ENCODE results near the gene EFNA4.

Gene EFNA4

DNA sequence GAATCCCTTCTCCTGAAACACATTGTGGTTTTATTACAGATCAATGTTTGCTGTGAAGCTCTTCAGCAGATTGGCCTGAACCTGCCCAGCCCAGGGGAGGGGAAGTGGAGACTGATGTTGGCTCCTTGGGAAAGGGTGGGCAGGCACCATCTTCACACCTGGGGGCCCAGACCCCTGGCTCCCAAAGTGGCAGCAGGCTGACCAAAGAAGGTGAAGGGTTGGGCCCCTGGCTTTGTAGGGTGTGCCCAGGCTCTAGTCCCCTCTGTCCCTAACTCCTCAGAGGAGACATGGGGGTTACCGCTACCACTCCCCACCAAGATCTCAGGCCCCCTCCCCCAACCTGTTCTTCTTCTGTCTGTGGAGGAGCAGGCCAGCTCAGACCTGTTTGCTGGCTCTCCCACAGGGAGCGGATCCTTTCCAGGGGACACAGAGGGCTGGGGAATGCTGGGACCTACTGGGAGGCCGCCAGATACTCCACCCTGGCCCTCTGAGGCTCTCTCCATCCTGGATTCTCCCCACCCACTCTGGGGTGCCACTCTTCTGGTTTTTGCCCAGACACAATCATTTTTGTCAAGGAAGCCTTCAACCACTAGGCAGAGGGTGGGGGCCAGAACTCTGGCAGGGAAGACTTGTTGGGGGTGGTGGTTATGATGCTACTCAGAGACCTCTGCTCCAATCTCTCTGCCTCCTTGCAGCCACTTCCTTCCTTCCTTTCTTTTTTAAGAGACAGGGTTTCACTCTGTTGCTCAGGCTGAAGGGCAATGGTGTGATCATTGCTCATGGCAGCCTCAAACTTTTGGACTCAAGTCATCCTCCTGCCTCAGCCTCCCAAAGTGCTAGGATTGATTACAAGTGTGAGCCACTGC lies 10.1 kb downstream of the EFNA4 start:
- DNase-seq (ENCODE audit: low read depth) = no peak

DNA sequence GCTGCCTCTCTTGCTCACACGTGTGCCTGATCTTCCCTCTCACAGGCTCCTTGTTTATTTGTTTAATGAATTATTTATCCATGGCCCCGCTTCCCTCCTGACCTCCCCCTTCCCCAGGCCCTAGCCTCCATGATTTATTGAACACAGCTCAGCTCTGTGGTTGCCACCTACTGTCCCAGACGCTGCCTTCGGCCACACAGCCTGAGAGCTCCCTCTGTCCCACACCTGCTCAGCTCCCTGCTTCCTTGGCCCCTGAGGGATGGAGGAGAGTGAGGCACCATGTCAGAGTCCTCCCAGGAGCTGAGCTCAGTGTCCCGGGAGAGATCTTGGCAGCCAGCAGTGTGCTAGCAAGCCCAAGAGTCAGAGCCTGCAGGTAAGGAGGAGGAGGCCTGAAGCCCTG lies 12.0 kb downstream of the EFNA4 start:
- no peak for DNase-seq (ENCODE audit: low read depth)

DNA sequence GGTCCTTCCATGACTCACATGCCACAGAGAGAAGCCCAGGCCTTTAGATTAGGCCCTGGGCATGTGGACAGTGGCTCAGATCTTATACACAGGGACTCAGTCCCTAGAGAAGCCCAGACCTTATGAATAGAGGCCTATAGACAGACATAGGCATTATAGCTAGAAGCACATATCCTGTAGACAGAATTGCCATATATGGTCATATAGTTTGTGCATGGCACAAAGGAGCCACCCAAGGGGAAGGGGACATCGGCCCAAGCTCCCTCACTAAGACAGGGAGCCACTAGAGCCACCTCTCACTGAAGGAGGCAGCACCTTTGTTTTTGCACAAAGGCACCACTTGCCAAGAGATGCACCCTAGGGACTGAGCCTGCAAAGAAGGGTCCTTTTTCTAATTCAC lies 12.8 kb downstream of the EFNA4 start:
- DNase-seq (ENCODE audit: low read depth) = no peak

DNA sequence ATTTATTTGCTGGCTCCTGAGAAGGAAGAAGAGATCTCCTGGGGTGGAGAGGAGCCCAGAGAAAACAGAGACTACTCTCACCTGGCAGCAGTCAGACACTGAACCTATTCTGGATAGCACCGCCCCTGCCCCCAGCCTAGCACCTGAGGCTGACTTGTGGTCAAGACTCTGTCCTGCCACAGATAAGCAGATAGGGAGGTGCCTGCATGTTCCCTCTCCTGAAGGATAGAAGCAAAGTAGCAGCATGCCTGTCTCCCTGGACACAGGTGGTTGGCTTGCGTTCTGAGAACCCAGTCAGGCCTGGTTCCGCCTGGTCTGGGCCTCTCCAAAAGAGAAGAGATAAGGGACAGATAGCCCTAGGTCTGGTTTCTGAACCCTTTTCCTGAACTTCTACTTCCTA lies 13.8 kb downstream of the EFNA4 start:
- DNase-seq (ENCODE audit: low read depth) = no peak

DNA sequence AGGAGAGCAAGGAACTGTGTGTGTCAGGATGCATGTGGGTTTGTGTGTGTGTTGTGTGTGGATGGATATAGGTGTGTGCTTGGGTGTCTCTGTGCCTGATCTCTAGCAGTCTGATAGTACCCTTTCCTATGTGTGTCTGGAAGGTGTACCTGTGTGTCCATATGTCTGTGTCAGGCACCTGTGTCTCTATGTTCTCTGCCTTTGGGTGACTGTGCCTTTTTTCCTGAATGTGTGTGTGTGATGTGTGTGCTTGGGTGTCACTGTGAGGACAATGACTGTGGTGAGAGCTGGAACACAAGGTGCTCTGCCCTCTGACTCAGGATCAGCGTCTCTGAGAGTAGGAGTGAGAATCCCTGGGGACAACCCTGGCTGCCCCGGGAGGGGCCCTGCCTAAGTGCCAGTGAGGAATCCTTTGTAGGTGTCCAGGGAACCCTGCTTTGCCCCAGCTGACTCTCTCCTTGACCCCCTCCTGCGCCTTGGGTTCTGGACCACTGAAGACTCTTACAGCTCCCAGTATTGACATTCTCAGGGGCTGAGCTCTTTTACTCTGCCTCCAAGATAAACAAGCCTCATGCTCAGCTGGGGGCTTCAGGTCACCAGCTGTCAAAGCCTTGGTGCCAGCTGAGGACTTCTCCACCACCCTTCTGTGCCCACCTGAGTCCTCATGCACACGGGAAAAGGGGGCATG lies 14.4 kb downstream of the EFNA4 start:
- no peak for DNase-seq (ENCODE audit: low read depth)

DNA sequence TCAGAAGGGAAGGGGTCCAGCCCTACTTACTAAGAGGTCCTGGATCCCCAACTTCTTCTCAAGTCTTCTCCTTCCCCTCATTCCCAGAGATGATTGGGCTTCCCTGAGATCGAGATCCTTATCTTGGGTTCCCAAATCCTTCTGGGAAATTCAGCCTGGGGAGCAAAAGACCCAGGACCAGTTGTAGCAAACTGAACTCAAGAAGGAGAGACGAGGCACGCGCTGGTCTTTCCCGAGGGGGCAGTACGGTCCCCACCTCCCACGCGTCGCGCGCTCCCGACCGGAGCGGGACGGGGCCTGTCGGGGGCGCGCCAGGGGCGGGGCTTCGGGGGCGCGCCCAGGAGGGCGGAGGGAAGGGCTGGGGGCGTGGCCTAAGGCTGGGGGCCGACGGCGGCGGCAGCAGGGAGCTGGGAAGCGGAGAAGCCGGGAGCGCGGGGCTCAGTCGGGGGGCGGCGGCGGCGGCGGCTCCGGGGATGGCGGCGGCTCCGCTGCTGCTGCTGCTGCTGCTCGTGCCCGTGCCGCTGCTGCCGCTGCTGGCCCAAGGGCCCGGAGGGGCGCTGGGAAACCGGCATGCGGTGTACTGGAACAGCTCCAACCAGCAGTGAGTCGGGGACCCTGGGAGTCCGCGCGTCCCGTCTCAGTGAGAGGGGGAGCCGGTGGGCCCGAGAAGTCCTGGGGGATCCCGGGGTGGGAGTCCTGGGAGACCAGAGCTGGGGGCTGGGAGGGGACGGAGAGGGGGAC lies 15.1 kb downstream of the EFNA4 start, which contains the start of gene EFNA3:
EFNA3 (plus strand) TSS at position 369 of the 741 bp plus-strand sequence; CDS start at position 474, 105 bp downstream.
- DNase-seq (ENCODE audit: low read depth) = no peak

DNA sequence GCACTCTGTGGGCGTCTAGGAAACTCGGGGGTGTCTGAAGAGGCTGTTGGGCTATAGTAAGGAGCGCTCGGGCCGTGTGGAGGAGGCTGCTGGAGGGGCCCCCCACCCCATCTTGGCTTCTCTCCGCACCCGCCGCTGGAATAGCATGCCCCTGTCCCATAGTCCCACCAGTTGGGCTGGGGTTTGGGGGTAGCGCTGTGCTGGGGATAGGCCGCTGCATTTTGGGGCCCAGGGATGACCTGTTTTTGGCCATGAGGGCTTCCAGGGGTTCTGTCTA lies 15.6 kb downstream of the EFNA4 start:
- no peak for DNase-seq (ENCODE audit: low read depth)

DNA sequence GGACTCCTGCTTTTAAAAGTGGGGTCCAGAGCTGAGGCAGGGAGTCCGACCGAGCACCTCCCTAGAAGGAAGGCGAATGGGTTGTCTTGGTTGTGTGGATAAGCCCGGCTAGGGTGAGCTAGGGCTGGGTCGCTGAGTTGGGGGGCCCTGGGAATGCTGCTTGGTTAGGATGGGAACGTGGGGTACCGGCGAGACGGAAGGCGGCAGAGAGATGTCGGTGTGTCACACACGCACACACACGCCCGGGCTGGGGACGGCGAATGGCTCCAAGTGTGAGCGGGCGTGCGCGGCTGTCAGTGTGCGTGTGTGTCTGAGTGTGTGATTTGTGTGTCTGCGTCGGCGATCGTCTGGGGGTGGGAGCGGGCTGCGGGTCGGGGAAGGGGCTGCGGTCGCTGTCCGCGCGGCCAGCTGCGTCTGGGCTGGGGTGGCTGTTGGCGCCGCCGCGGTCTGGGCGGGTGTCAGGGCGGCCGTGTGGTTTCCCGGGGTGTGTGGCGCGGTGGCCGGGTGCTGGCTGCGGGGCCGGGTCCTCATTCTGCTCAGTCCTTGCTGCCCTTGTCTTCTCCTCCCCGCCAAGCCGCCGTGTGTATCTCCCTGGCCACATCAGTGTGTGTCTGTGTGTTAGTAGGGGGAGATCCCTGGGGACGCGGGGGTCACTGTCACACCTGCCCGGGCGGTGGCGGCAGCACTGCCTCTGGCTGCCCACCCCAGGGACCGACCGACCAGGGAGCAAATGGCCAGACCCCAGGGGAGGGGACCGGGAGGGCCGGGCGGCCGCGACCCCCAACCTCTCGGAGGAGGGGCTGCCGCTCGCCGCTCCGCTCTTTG lies 16.2 kb downstream of the EFNA4 start:
- no peak for DNase-seq (ENCODE audit: low read depth)

DNA sequence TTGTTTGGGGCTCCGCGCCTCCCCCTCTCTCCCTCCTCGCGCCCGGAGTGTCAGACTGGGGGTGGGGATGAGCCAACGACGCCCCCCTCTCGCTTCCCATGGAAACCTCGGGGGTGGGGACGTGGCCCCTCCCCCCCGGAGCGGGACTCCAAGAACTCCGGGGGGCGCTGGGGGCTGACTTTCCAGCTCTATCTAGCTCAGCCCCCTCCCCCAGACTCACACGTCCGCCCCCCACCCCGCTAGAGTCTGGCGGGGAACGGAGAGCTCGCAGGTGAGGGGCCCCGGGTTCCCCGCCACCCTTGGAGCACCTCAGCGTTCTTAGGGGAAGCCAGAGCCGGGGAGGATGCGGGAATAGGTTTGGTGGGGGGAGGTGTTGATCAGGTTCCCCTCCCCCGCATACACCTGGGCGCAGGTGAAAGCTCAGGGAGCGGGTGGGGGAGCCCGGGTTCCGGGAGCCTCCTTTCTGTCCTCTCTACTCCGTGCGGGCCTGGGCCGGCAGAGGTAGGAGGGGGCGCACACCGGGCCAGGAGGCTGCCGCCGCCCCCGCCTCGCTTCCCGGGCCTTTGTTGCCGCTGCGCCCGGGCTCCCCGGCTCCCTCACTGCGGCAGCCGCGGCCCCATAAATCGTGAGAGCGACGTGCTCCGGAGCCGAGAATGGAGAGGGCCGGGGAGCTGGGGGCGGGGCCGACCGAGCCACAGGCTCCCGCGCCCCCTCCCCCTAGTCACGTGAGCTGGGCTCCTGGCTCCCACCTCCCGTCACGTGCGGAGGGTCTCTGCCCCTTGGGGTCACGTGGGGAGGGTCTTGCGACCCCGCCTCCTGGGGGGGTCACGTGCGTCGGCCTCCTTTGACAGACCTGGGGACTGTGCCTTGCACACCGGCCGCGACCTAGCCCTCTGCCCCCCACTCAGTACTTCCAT lies 17.0 kb downstream of the EFNA4 start:
- DNase-seq (ENCODE audit: low read depth) = no peak

DNA sequence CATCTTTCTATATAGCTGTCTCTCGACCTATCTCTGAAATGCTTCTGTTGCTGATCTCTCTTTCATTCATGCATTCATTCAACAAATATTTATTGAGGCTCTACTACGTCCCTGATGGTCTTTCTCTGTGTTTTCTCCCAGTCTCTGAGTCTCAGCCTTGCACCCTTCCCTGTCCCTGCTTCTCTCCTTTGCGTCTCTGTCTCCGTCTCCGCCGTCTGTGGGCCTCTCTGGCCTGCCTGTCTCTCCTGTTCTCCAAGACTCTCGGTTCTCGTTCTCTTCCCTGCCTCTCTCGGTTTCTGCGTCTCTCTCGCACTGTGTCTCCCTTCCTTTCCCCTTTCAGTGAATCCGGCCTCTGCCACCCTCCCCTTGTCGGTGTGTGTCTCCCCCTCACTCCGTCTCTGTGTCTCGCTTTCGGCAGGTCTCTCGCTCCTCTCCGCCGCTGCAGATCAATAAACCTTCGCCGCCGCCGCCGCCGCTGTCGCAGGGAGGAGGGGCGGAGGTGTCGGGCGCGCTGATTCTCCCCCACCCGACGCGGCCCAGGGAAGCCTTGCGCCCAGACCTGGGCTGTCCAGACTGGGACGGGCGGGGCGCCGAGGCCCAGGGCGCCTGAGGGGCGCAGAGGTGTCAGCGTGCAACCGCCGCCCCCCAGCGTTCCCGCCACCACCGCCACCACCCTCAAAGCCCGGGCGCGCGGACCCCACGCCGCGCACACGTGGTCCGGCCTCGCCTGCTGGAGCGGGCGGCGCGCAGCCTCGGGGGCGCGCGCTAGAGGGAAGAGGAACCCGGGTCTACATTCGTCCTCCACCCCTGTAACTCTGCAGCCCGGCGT lies 18.1 kb downstream of the EFNA4 start:
- DNase-seq (ENCODE audit: low read depth) = no peak

DNA sequence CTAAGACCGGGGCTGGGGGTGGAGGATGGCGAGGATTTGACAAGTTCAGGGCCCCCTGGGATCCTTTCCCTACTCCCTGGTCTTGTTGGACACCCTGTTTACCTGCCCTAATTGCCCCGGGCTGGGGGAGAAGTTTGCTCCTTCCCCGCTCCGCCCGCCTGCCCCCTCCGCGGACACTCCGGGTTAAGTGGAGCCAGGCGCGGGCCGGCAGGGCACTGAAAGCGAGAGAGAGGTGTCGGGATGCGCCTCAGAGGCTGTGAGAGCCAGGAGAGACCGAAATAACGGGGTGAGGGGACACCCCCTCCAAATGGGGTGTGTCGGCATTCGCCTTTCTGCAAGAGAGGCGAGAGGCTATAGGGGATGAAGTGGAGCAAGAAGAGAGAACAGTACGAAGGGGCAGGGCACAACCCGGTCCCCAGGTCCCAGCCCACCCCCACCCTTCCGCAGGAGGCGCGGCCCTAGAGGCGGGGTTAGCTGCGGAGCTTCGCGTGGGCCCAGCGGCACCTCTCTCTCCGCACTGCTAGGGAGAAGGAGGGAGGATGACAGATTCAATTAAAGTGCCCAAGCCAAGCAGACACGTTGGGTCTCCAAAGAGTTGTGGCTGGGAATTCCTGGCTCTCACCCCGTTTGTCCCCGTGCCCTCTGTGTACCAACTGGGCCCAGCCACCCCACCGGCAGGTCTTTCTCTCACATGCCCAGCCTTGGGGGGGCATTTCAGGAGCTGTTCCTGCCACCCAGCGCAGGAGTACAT lies 18.9 kb downstream of the EFNA4 start:
- no peak for DNase-seq (ENCODE audit: low read depth)

DNA sequence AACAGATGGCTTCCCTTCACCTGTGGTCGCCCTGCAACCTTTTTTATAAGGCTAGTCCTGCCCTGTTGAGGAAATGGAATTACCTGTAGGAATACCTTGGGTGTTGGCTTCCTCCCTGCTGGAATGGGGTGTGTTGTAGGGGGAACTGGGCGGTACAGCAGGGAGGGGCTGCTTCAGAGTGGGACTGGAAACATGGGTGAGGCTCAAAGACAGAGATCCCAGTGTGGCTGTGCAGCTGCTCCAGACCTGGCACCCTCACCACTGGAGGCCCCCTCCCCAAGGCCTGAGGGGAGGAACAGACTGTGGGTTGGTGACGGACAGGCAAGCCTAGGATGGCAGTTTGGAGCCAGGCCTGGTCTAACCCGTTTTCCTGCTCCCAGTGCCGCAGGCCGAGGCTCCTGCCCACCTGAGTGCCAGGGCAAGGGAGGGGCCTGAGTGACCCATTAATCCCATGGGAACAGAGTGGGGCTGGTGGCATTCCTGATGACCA lies 19.6 kb downstream of the EFNA4 start:
- DNase-seq (ENCODE audit: low read depth) = no peak

DNA sequence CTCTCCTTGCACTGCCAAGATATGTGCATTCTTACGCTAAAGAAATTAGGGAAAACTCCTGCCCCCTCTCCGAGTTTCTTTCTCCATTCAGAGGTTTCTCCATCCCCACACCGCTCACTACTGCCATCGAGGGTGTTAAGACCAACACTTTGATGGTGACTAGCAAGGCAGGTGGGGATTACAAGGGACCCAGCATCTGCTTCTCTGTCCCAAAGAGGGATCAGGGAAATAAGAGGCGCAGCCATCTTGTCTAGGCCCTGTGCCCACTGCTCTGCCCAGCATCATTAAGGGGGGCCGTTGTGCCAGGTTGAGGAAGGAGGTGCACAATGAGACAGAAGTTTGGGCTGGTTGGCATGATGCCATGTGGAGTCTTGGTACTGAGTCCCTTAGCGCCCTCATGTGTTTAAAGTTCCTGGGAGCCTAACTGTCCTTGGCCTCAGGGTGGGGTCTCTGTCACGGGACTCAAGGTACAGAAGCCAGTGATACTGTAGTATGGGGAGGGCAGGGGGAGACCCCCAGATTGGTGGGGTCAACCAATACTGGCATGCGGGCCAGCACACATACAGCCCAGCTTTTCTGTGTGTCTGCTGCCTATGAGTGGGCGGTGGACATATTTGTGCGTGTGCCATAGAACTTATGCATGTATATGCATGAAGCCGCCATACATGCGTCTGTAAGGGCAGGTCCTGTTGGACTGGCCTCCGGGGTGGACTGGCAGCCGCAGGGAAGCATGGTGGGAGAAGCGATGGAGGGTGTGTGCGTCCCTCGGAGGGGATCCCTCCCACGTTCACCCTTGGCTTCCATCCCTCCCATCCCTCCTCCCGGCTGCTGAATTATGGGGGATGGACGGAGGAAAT lies 20.6 kb downstream of the EFNA4 start:
- no peak for DNase-seq (ENCODE audit: low read depth)

DNA sequence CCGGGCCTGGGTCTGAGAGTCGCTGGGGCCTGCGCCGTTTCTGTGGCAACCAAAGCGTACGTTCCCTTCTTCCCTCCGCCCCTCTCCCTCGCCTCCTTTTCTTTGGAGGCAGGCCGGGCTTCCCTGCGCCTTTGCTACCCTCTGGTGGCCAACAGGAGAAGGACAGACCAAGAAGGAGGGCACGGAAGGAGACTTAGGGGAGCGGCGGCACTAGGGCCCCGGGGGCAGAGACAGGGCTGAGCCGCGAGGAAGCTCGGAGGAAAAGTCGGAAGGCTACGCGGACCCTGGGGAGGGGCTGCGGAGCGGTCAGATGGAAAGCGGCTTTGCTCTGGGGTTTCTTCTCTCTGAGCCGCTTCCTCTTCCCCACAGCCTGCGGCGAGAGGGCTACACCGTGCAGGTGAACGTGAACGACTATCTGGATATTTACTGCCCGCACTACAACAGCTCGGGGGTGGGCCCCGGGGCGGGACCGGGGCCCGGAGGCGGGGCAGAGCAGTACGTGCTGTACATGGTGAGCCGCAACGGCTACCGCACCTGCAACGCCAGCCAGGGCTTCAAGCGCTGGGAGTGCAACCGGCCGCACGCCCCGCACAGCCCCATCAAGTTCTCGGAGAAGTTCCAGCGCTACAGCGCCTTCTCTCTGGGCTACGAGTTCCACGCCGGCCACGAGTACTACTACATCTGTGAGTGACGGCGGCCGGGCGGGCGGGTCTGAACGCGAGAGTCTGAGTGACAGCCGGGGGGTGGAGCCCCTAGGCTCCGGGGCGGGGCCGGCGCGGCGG lies 21.4 kb downstream of the EFNA4 start:
- peak; percentile 89 for DNase-seq (ENCODE audit: low read depth)

DNA sequence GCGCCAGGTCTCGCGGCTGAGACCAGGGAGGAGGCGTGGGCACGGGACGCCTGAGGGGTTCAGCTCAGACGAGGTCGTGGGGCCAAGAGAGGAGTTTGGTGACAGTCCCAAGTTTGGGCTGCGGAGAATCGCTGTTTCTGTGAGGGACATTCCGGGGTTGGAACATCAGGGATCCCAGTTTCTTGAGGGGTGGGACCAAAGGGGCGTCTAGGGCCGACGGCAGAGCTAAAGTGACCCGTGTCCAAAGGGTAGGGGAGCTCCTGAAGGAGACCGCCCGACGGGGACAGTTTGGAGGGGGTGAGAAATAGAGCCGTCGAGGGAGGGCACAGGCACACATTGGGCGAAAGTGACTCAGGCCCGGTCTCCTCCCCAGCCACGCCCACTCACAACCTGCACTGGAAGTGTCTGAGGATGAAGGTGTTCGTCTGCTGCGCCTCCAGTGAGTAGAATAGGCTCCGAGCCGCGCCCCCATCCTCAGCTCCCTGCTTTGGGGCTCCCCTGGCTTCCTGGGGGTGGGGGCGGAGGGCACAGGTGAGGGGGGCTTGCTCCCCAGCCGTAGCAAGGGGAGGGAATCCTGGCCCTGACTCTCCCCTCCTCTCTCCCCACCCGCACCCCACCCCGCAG lies 22.1 kb downstream of the EFNA4 start:
- no peak for DNase-seq (ENCODE audit: low read depth)

DNA sequence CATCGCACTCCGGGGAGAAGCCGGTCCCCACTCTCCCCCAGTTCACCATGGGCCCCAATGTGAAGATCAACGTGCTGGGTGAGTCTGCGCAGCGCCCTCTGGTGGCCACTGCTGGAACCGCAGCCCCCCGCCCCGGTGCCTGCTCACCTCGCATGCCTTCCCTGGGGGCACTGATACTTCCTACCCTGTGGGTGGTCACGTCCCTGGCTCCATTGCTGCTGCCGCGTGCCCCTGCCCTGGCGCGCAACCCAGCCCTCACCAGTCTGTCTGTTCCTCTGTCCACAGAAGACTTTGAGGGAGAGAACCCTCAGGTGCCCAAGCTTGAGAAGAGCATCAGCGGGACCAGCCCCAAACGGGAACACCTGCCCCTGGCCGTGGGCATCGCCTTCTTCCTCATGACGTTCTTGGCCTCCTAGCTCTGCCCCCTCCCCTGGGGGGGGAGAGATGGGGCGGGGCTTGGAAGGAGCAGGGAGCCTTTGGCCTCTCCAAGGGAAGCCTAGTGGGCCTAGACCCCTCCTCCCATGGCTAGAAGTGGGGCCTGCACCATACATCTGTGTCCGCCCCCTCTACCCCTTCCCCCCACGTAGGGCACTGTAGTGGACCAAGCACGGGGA lies 22.7 kb downstream of the EFNA4 start:
- DNase-seq (ENCODE audit: low read depth) = no peak

Data from stromal cell of bone marrow (primary cell).